Measurements from ENCODE around the gene JARID2.

The JARID2 gene

GRCh38 chr6:15500901-15501825 is 255.3 kb downstream of the JARID2 start:
- no peak for DNase-seq

- DNase-seq: no peak
Observed at GRCh38 chr6:15501826-15502445, 256.1 kb downstream of the JARID2 start.

- no peak for DNase-seq
Observed at GRCh38 chr6:15502446-15503345, 256.8 kb downstream of the JARID2 start.

GRCh38 chr6:15503346-15503680 is 257.4 kb downstream of the JARID2 start:
- DNase-seq: no peak

GRCh38 chr6:15504040-15504495 is 258.2 kb downstream of the JARID2 start:
- no peak for DNase-seq

GRCh38 chr6:15504581-15505350 is 258.9 kb downstream of the JARID2 start:
- no peak for DNase-seq

- no peak for DNase-seq
Observed at GRCh38 chr6:15505463-15505918, 259.6 kb downstream of the JARID2 start.

GRCh38 chr6:15506066-15506465 is 260.2 kb downstream of the JARID2 start:
- no peak for DNase-seq

GRCh38 chr6:15507221-15507620 is 261.4 kb downstream of the JARID2 start:
- no peak for DNase-seq

- DNase-seq: no peak
Observed at GRCh38 chr6:15507746-15508145, 261.9 kb downstream of the JARID2 start.

GRCh38 chr6:15508441-15508871 is 262.6 kb downstream of the JARID2 start:
- DNase-seq: no peak

- no peak for DNase-seq
Observed at GRCh38 chr6:15508931-15509330, 263.1 kb downstream of the JARID2 start.

GRCh38 chr6:15509335-15509933 is 263.6 kb downstream of the JARID2 start:
- DNase-seq: no peak

- no peak for DNase-seq
Observed at GRCh38 chr6:15510121-15510520, 264.3 kb downstream of the JARID2 start.

- DNase-seq: no peak
Observed at GRCh38 chr6:15510536-15511247, 264.8 kb downstream of the JARID2 start.

- no peak for DNase-seq
Observed at GRCh38 chr6:15511248-15512125, 265.6 kb downstream of the JARID2 start.

- DNase-seq: no peak
Observed at GRCh38 chr6:15512126-15512525, 266.3 kb downstream of the JARID2 start.

- DNase-seq: no peak
Observed at GRCh38 chr6:15512721-15513120, 266.9 kb downstream of the JARID2 start.

- no peak for DNase-seq
Observed at GRCh38 chr6:15513131-15513771, 267.4 kb downstream of the JARID2 start.
